GM23338 (cell line): Measurements from ENCODE around the gene CREBL2.

Experiments
- CREB1 ChIP-seq: fragments of 250-450 bp; sonication (Bioruptor Pico); IDR thresholded peaks from 2 replicates; pipeline ENCODE4 v1.5.0; 2020; ENCODE audit warnings: low read depth, mild to moderate bottlenecking, moderate library complexity
- ETS1 ChIP-seq: IDR thresholded peaks from 2 replicates; pipeline ENCODE4 v1.6.1; 2016; ENCODE audit warnings: antibody characterized with exemption
- EZH2 ChIP-seq: fragments of 200-600 bp; sonication (generic); IDR thresholded peaks from one replicate; pipeline ENCODE4 v1.8.0; 2017; ENCODE audit warnings: antibody characterized with exemption, mild to moderate bottlenecking, low read depth; ENCODE audit not compliant: unreplicated experiment
- EZH2phosphoT487 ChIP-seq: fragments of 200-600 bp; sonication (generic); IDR thresholded peaks from one replicate; pipeline ENCODE4 v1.8.1; 2018; ENCODE audit warnings: antibody characterized with exemption; ENCODE audit not compliant: unreplicated experiment
- JUNB ChIP-seq: IDR thresholded peaks from one replicate; pipeline ENCODE4 v1.6.1; 2016; ENCODE audit warnings: antibody characterized with exemption; ENCODE audit not compliant: unreplicated experiment
- NANOG ChIP-seq: IDR thresholded peaks from 2 replicates; pipeline ENCODE4 v1.6.1; 2016; ENCODE audit warnings: antibody characterized with exemption, borderline replicate concordance
- POLR2AphosphoS5 ChIP-seq: IDR thresholded peaks from 2 replicates; pipeline ENCODE4 v1.6.1; 2016; ENCODE audit warnings: antibody characterized with exemption, low read depth
- REST ChIP-seq: IDR thresholded peaks from one replicate; pipeline ENCODE4 v1.6.1; 2018; ENCODE audit warnings: antibody characterized with exemption; ENCODE audit not compliant: unreplicated experiment
- ZNF114 ChIP-seq: fragments of 250-450 bp; sonication (Bioruptor Pico); IDR thresholded peaks from 2 replicates; pipeline ENCODE4 v1.5.0; 2020; ENCODE audit warnings: mild to moderate bottlenecking, moderate library complexity
- ZNF331 ChIP-seq: fragments of 250-450 bp; sonication (Bioruptor Pico); IDR thresholded peaks from 2 replicates; pipeline ENCODE4 v1.5.0; 2020; ENCODE audit warnings: low read depth, mild to moderate bottlenecking, moderate library complexity
- ZNF462 ChIP-seq: fragments of 250-450 bp; sonication (Bioruptor Pico); IDR thresholded peaks from 2 replicates; pipeline ENCODE4 v1.5.0; 2020; ENCODE audit warnings: mild to moderate bottlenecking, moderate library complexity
- TF ChIP-seq, protein P1 (sequence below), 2 experiments: fragments of 200-600 bp in 1 of 2; sonication (generic) in 1 of 2; conservative IDR thresholded peaks; 2 replicates each; pipeline versions ENCODE4 v1.5.1 to v1.6.1; 2016 to 2017; ENCODE audit warnings: antibody characterized with exemption in 2 of 2, low read depth in 2 of 2, mild to moderate bottlenecking in 2 of 2, moderate library complexity in 1 of 2

DNA sequence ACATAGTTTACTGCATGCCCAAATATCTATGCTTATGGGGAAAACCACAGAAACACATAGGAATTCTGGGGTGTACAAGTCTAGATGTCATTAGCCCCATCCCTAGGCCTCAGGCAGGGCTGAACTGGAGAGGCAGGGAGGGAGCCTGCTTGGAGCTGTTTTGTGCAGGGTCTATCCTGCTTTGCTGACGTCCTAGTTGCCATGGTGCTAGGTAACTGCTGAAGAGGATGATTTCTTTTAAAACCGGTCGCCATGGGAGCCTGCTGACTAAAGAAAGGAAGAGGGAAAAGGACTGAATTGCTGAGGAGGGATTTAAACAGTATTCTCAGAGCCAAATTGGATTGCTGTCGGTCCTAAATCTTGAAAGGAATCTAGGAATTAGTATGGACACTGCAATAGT is 73.6 kb downstream of the CREBL2 start:
- TF ChIP-seq, protein P1, sequence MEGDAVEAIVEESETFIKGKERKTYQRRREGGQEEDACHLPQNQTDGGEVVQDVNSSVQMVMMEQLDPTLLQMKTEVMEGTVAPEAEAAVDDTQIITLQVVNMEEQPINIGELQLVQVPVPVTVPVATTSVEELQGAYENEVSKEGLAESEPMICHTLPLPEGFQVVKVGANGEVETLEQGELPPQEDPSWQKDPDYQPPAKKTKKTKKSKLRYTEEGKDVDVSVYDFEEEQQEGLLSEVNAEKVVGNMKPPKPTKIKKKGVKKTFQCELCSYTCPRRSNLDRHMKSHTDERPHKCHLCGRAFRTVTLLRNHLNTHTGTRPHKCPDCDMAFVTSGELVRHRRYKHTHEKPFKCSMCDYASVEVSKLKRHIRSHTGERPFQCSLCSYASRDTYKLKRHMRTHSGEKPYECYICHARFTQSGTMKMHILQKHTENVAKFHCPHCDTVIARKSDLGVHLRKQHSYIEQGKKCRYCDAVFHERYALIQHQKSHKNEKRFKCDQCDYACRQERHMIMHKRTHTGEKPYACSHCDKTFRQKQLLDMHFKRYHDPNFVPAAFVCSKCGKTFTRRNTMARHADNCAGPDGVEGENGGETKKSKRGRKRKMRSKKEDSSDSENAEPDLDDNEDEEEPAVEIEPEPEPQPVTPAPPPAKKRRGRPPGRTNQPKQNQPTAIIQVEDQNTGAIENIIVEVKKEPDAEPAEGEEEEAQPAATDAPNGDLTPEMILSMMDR (conservative IDR thresholded peaks at IDR 0.05; ENCODE audit: low read depth in 2 of 2), result no peak
- TF ChIP-seq EZH2phosphoT487 (no peak), EZH2 (no peak), REST (no peak), CREB1 (CRISPR knock-in tag) (0 out of 2 replicates have a peak, but pooled peaks have one; percentile 7), ZNF331 (CRISPR knock-in tag) (no peak), POLR2AphosphoS5 (no peak), ZNF114 (CRISPR knock-in tag) (no peak), NANOG (no peak), JUNB (no peak), ETS1 (no peak), ZNF462 (CRISPR knock-in tag) (no peak)
